A549 (cell line): ENCODE measurements around the gene ACTR10. TPM values are rescaled to one million over a fixed set of nuclear protein-coding genes. Genes with fewer than 3 reads are reported as not detected.

Experiments used
- ATAC-seq, 2 experiments: fragments of 200-7000 bp in 1 of 2; fragments of >200 bp in 1 of 2; cut with Nextera tagmentation in 1 of 2; cut with Tn5 transposase in 1 of 2; 3 replicates each; pipeline versions ENCODE4 v1.8.0 to v1.9.1; 2018 to 2020; ENCODE audit warnings: mild to moderate bottlenecking in 1 of 2, moderate library complexity in 1 of 2
- CTCF ChIA-PET: fragments of 300-600 bp; sonication (Branson Sonifier 250); formaldehyde crosslinking; extraction: SDS; loops from one replicate; lab custom pipeline; 2021; ENCODE audit warnings: antibody characterized with exemption, inconsistent platforms; lab: Yijun Ruan, JAX
- POLR2A ChIA-PET: fragments of 350-600 bp; formaldehyde crosslinking; extraction: SDS; loops from one replicate; lab custom pipeline; 2021; ENCODE audit warnings: antibody characterized with exemption, inconsistent platforms; lab: Yijun Ruan, JAX
- DNase-seq, 2 experiments: peaks; one replicate each; pipeline versions ENCODE4 v3.0.0 to v3.0.0-alpha.2; 2011 to 2016; ENCODE audit warnings: low read depth in 1 of 2, low spot score in 1 of 2
- FAIRE-seq: peaks from 2 replicates; lab custom pipeline; 2011; peaks lifted over from hg19 to GRCh38; lab: Jason Lieb, UNC
- H3K27ac ChIP-seq, 2 experiments: fragments of >200 bp; sonication (Bioruptor Twin); formaldehyde crosslinking; 3 replicates each; pipeline ENCODE4 v1.5.1; 2016 to 2017
- H3K4me1 ChIP-seq: fragments of >200 bp; sonication (Bioruptor Twin); formaldehyde crosslinking; 3 replicates; pipeline ENCODE4 v1.6.1; 2016
- H3K4me2 ChIP-seq: fragments of >200 bp; sonication (Bioruptor Twin); formaldehyde crosslinking; 3 replicates; pipeline ENCODE4 v1.6.1; 2016
- H3K4me3 ChIP-seq: fragments of >200 bp; sonication (Bioruptor Twin); formaldehyde crosslinking; 3 replicates; pipeline ENCODE4 v1.5.1; 2016
- H3K9me3 ChIP-seq: fragments of >200 bp; sonication (Bioruptor Twin); formaldehyde crosslinking; 3 replicates; pipeline ENCODE4 v1.6.1; 2016
- BHLHE40 ChIP-seq: IDR thresholded peaks from 2 replicates; pipeline ENCODE4 v1.6.1; 2012; ENCODE audit warnings: low read depth, low read length, inconsistent platforms
- CBX8 ChIP-seq: fragments of 200-600 bp; sonication (generic); IDR thresholded peaks from 2 replicates; pipeline ENCODE4 v1.6.1; 2016
- CHD2 ChIP-seq: fragments of 150-350 bp; IDR thresholded peaks from 2 replicates; pipeline ENCODE4 v1.6.1; 2014; ENCODE audit warnings: low read length; ENCODE audit not compliant: partially characterized antibody
- EHMT2 ChIP-seq: fragments of 200-600 bp; sonication (generic); IDR thresholded peaks from 2 replicates; pipeline ENCODE4 v1.6.1; 2016; ENCODE audit warnings: antibody characterized with exemption, low read depth, mild to moderate bottlenecking, moderate library complexity
- EP300 ChIP-seq, 2 experiments: fragments of >200 bp; sonication (Bioruptor Twin); formaldehyde crosslinking; IDR thresholded peaks; 2 replicates in 1 of 2; 3 replicates in 1 of 2; pipeline ENCODE4 v1.6.1; 2016 to 2017
- ESRRA ChIP-seq: fragments of 150-350 bp; IDR thresholded peaks from 2 replicates; pipeline ENCODE4 v1.6.1; 2014; ENCODE audit warnings: mild to moderate bottlenecking, low read length, borderline replicate concordance
- FOSL2 ChIP-seq, 2 experiments: fragments of 450-650 bp in 1 of 2; fragments of >200 bp in 1 of 2; sonication (Bioruptor Twin) in 1 of 2; formaldehyde crosslinking; IDR thresholded peaks; 2 replicates each; pipeline versions ENCODE4 v1.5.0 to v1.6.1; 2016 to 2020; ENCODE audit warnings: mild to moderate bottlenecking in 1 of 2, moderate library complexity in 1 of 2
- HDAC2 ChIP-seq: fragments of 200-600 bp; sonication (generic); IDR thresholded peaks from 2 replicates; pipeline ENCODE4 v1.6.1; 2016
- HEYL ChIP-seq: fragments of 250-450 bp; sonication (Bioruptor Pico); IDR thresholded peaks from 2 replicates; pipeline ENCODE4 v1.8.0; 2021; ENCODE audit warnings: mild to moderate bottlenecking, moderate library complexity
- HOXA7 ChIP-seq: fragments of 250-450 bp; sonication (Bioruptor Pico); IDR thresholded peaks from 2 replicates; pipeline ENCODE4 v1.5.0; 2020; ENCODE audit warnings: mild to moderate bottlenecking, moderate library complexity
- JUNB ChIP-seq: fragments of >200 bp; sonication (Bioruptor Twin); formaldehyde crosslinking; IDR thresholded peaks from 2 replicates; pipeline ENCODE4 v1.6.1; 2016
- MAFK ChIP-seq: fragments of 450-650 bp; IDR thresholded peaks from 2 replicates; pipeline ENCODE4 v1.6.1; 2014; ENCODE audit not compliant: partially characterized antibody
- MAZ ChIP-seq: fragments of 150-350 bp; IDR thresholded peaks from 2 replicates; pipeline ENCODE4 v1.6.1; 2014; ENCODE audit warnings: antibody characterized with exemption, low read depth, low read length, borderline replicate concordance
- MYC ChIP-seq: IDR thresholded peaks from 2 replicates; pipeline ENCODE4 v1.6.1; 2012; ENCODE audit warnings: mild to moderate bottlenecking, inconsistent platforms, low read length, improper control_type of control experiment, borderline replicate concordance
- NFE2L2 ChIP-seq: fragments of 150-350 bp; conservative IDR thresholded peaks from 2 replicates; pipeline ENCODE4 v1.6.1; 2014; ENCODE audit warnings: low read length
- NPAS2 ChIP-seq: fragments of 250-450 bp; sonication (Bioruptor Pico); IDR thresholded peaks from 2 replicates; pipeline ENCODE4 v1.8.0; 2022; ENCODE audit warnings: mild to moderate bottlenecking, moderate library complexity, borderline replicate concordance
- PHF8 ChIP-seq: fragments of 200-600 bp; sonication (generic); IDR thresholded peaks from 2 replicates; pipeline ENCODE4 v1.6.1; 2016; ENCODE audit warnings: low read depth, mild to moderate bottlenecking, antibody characterized with exemption, moderate library complexity, borderline replicate concordance
- POLR2A ChIP-seq: IDR thresholded peaks from 2 replicates; pipeline ENCODE4 v1.6.1; 2012; ENCODE audit warnings: mild to moderate bottlenecking, low read length
- POLR2AphosphoS2 ChIP-seq: conservative IDR thresholded peaks from 2 replicates; pipeline ENCODE4 v1.6.1; 2012; ENCODE audit warnings: low read length, improper control_type of control experiment, inconsistent platforms
- RAD21 ChIP-seq, 2 experiments: fragments of >200 bp in 1 of 2; sonication (Bioruptor Twin) in 1 of 2; formaldehyde crosslinking in 1 of 2; IDR thresholded peaks in 1 of 2; conservative IDR thresholded peaks in 1 of 2; 2 replicates in 1 of 2; 3 replicates in 1 of 2; pipeline ENCODE4 v1.6.1; 2012 to 2018; ENCODE audit warnings: inconsistent platforms in 1 of 2
- RARB ChIP-seq: fragments of 250-450 bp; sonication (Bioruptor Pico); IDR thresholded peaks from 2 replicates; pipeline ENCODE4 v1.8.0; 2021; ENCODE audit warnings: mild to moderate bottlenecking, moderate library complexity
- RNF2 ChIP-seq: fragments of 200-600 bp; sonication (generic); IDR thresholded peaks from 2 replicates; pipeline ENCODE4 v1.6.1; 2016; ENCODE audit warnings: low read depth, mild to moderate bottlenecking, antibody characterized with exemption, moderate library complexity, borderline replicate concordance
- WGBS: methylation state at CpG from one replicate; pipeline ENCODE4 v1.1.6; 2017; ENCODE audit errors: missing lambda C conversion rate; 5-methylcytosine and 5-hydroxymethylcytosine counted together
- polyA plus RNA-seq, 4 experiments: library from polyadenylated mRNA; depleted of rRNA in 3 of 4; stranded (reverse); fragments of >200 nt; fragmentation: RNase III in 1 of 4; extraction: RNeasy Plus Mini Kit Qiagen cat#74134 plus additional on column Dnase treatment in 1 of 4; gene quantifications; 2 replicates in 3 of 4; 3 replicates in 1 of 4; pipeline ENCODE4 v1.2.3, GENCODE V29; 2011 to 2017
- TF ChIP-seq, protein P1 (sequence below): fragments of >200 bp; sonication (Bioruptor Twin); formaldehyde crosslinking; IDR thresholded peaks from 3 replicates; pipeline ENCODE4 v1.6.1; 2016
- TF ChIP-seq, protein P2 (sequence below): fragments of 450-650 bp; IDR thresholded peaks from 2 replicates; pipeline ENCODE4 v1.6.1; 2014; ENCODE audit warnings: antibody characterized with exemption
- TF ChIP-seq, protein P3 (sequence below): IDR thresholded peaks from 2 replicates; pipeline ENCODE4 v1.6.1; 2012
- TF ChIP-seq, protein P4 (sequence below): fragments of 150-350 bp; IDR thresholded peaks from 2 replicates; pipeline ENCODE4 v1.6.1; 2014; ENCODE audit warnings: low read depth, mild to moderate bottlenecking, low read length
- TF ChIP-seq, protein P5 (sequence below): fragments of >200 bp; sonication (Bioruptor Twin); formaldehyde crosslinking; IDR thresholded peaks from 2 replicates; pipeline ENCODE4 v1.6.1; 2016

Gene ACTR10
- polyA plus RNA-seq, 2 of the 4 experiments (the other 2 are of a cell fraction): 47.1 to 101 TPM

DNA sequence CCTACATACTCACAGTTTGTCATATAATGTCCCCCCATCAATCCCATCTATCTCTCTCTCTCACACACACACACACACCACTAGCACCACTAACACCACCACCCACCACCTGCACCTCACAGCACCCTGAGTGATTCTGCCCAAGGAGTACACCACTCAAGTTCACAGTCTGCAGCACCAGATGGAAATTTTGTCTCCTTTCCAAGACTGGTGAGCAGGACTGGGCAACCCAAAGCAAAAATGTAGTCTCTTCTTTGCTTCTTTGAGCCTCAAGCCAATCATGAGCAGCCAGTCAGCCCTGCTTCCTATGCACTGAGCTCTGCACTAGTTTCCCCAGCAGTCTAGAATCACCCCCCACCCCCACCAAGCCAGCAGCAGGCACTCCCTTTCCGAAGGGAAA, 32.9 kb upstream of the ACTR10 start:
- 0% methylated on average over 1 of the region's 1 CpG for WGBS
- Histone ChIP-seq H3K4me1 (peaks cover 6% of the 10 kb centered on the region; the same call in 2 of the 3 replicates), H3K9me3 (no peaks in the 10 kb centered on the region), H3K27ac (no peak overlapping the region), H3K4me2 (no peak overlapping the region), H3K4me3 (no peak overlapping the region)
- CTCF ChIA-PET: interaction anchor here (0.6 to 6.7 kb wide), 12 partner anchors 10 to 94 kb away, joined by 3 to 79 read pairs (median 4); partner anchors contain the start of gene ACTR10
- FAIRE-seq (no peak), DNase-seq (no peak), ATAC-seq (no peak)
- POLR2A ChIA-PET: no interaction called here
- TF ChIP-seq EHMT2 (no peak), FOSL2 (IDR thresholded peaks at IDR 0.05) (no peak), FOSL2 (CRISPR knock-in tag; IDR thresholded peaks at IDR 0.05) (no peak), HEYL (no peak), HDAC2 (no peak), NPAS2 (no peak)

DNA sequence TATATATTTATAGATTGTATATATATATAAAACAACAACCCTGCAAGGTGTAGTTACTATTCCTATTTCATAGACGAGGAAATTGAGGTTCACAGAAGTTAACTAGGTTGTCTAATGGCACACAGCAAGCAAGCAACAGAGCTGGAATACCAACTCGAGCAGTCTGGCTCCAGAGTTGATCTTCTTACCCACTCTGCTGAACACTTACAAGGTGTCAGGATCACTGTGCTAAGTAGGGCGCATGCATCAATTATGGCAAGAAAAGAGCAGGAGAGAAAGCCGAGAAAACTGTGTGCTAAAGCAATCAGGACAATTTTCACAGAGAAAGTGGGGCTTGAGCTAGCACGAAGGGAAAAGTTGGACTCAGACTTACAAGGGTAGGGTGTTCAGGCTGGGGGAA, 32.1 kb upstream of the ACTR10 start:
- Histone ChIP-seq H3K4me3 (no peak overlapping the region), H3K27ac (no peak overlapping the region), H3K4me2 (no peak overlapping the region), H3K9me3 (no peaks in the 10 kb centered on the region), H3K4me1 (peaks cover 6% of the 10 kb centered on the region; the same call in 2 of the 3 replicates)
- TF ChIP-seq RAD21 (conservative IDR thresholded peaks at IDR 0.05 in 1 of 2, IDR thresholded peaks at IDR 0.05 in 1 of 2) (no peak), MYC (no peak), RNF2 (no peak), NPAS2 (no peak)
- TF ChIP-seq, protein P1, sequence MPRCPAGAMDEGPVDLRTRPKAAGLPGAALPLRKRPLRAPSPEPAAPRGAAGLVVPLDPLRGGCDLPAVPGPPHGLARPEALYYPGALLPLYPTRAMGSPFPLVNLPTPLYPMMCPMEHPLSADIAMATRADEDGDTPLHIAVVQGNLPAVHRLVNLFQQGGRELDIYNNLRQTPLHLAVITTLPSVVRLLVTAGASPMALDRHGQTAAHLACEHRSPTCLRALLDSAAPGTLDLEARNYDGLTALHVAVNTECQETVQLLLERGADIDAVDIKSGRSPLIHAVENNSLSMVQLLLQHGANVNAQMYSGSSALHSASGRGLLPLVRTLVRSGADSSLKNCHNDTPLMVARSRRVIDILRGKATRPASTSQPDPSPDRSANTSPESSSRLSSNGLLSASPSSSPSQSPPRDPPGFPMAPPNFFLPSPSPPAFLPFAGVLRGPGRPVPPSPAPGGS: no peak
- TF ChIP-seq, protein P2, sequence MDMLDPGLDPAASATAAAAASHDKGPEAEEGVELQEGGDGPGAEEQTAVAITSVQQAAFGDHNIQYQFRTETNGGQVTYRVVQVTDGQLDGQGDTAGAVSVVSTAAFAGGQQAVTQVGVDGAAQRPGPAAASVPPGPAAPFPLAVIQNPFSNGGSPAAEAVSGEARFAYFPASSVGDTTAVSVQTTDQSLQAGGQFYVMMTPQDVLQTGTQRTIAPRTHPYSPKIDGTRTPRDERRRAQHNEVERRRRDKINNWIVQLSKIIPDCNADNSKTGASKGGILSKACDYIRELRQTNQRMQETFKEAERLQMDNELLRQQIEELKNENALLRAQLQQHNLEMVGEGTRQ: no peak
- DNase-seq (no peak), FAIRE-seq (no peak), ATAC-seq (no peak)
- ChIA-PET POLR2A (no interaction called here), CTCF (interaction anchor here (1.2 to 6.7 kb wide), 5 partner anchors 14 to 60 kb away, joined by 3 to 79 read pairs (median 6); no protein-coding TSS in a partner anchor)
- 64% methylated on average over 5 of the region's 5 CpGs for WGBS

DNA sequence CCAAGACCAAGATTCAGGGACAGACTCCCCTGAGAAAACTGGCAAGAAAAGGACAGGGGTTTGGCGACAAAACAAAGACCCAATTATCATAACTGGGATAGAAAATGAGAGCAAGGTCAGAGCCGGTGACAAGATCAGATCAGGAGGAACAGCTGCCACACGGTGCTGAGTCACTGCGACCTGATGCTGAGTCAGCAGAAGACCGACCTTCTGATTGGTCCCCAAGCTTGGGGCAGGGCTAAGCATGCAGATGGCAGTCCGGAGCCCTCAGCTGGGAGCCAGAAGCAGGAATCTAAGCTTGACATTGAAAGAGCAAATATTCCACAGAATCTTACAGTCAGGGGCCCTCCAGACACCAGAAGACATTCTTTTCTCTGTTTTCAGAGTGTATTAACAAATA, 28.9 kb upstream of the ACTR10 start:
- WGBS: 10% methylated on average over 6 of the region's 6 CpGs
- ChIA-PET POLR2A (interaction anchor here (1.0 kb wide), 1 partner anchor 28 kb away, joined by 3 read pairs; no protein-coding TSS in a partner anchor), CTCF (interaction anchor here (1.0 to 1.1 kb wide), 2 partner anchors 9 to 28 kb away, joined by 3 read pairs; no protein-coding TSS in a partner anchor)
- DNase-seq (peak; percentile 92 to 93), FAIRE-seq (no peak), ATAC-seq (peak; percentile 97 to 98)
- no peaks in the 10 kb centered on the region for H3K9me3 ChIP-seq
- H3K27ac ChIP-seq: peak overlapping the region; percentile 43 to 80
- no peak overlapping the region for H3K4me3 ChIP-seq
- peak; percentile 87 for TF ChIP-seq NFE2L2
- TF ChIP-seq FOSL2 (IDR thresholded peaks at IDR 0.05): 0 out of 2 replicates have a peak, but pooled peaks have one; percentile 14
- TF ChIP-seq FOSL2 (CRISPR knock-in tag; IDR thresholded peaks at IDR 0.05): peak; percentile 87
- TF ChIP-seq, protein P3, sequence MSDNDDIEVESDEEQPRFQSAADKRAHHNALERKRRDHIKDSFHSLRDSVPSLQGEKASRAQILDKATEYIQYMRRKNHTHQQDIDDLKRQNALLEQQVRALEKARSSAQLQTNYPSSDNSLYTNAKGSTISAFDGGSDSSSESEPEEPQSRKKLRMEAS: no peak; the same call in 1 of the 2 replicates
- peak; percentile 100 for TF ChIP-seq MAFK
- TF ChIP-seq NPAS2: no peak
- no peak for TF ChIP-seq CBX8
- no peak for TF ChIP-seq POLR2A
- H3K4me2 ChIP-seq: peak overlapping the region; percentile 35
- peaks cover 6% of the 10 kb centered on the region; the same call in 2 of the 3 replicates for H3K4me1 ChIP-seq

DNA sequence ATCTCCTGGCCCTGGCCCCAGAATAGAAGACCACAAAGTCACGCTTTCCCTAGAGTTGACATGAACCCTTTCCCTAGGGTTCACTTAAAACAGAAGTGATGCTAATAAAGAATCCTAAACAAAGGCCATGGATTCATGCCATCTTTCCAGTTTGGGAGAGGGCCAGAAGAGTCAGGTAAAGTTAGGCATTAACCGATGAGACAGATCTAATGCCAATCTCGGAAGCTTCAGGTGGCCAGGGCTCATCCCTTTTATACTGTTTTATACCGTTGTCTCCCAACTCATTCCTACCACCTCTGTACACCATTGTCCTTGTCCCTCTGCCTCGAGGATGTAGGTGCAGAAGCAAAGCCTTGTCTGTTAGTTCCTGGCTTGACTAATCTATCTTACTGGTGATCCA, 22.8 kb upstream of the ACTR10 start:
- TF ChIP-seq MAZ (no peak), BHLHE40 (no peak), ESRRA (no peak), POLR2AphosphoS2 (no peak), HOXA7 (no peak), JUNB (no peak), EP300 (IDR thresholded peaks at IDR 0.05) (no peak), PHF8 (no peak), FOSL2 (IDR thresholded peaks at IDR 0.05) (no peak), FOSL2 (CRISPR knock-in tag; IDR thresholded peaks at IDR 0.05) (no peak), CHD2 (no peak), RARB (no peak)
- TF ChIP-seq, protein P3: no peak
- TF ChIP-seq, protein P4, sequence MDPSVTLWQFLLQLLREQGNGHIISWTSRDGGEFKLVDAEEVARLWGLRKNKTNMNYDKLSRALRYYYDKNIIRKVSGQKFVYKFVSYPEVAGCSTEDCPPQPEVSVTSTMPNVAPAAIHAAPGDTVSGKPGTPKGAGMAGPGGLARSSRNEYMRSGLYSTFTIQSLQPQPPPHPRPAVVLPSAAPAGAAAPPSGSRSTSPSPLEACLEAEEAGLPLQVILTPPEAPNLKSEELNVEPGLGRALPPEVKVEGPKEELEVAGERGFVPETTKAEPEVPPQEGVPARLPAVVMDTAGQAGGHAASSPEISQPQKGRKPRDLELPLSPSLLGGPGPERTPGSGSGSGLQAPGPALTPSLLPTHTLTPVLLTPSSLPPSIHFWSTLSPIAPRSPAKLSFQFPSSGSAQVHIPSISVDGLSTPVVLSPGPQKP: no peak
- TF ChIP-seq, protein P5, sequence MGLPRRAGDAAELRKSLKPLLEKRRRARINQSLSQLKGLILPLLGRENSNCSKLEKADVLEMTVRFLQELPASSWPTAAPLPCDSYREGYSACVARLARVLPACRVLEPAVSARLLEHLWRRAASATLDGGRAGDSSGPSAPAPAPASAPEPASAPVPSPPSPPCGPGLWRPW: no peak
- TF ChIP-seq, all 56 proteins: peak for 0
- H3K4me2 ChIP-seq: peak overlapping the region; percentile 17; the same call in 1 of the 3 replicates
- ATAC-seq (no peak), DNase-seq (no peak), FAIRE-seq (no peak)
- no peak overlapping the region for H3K4me3 ChIP-seq
- H3K27ac ChIP-seq: no peak overlapping the region
- no peaks in the 10 kb centered on the region for H3K9me3 ChIP-seq
- ChIA-PET CTCF (interaction anchor here (1.0 to 1.1 kb wide), 2 partner anchors 11 to 69 kb away, joined by 3 to 4 read pairs; no protein-coding TSS in a partner anchor), POLR2A (no interaction called here)
- peaks cover 5% of the 10 kb centered on the region for H3K4me1 ChIP-seq
- WGBS: 30% methylated on average over 5 of the region's 5 CpGs
